HepG2 (cell line): Measurements from ENCODE around the gene CCL16. TPM values are rescaled to one million over a fixed set of nuclear protein-coding genes. Genes with fewer than 3 reads are reported as not detected.

Source experiments
- ATAC-seq: fragments of 200-7000 bp; cut with Tn5 transposase; 3 replicates; pipeline ENCODE4 v1.9.1; 2020; ENCODE audit warnings: mild to moderate bottlenecking, moderate library complexity
- BruUV-seq: library from RNA; stranded (reverse); fragments of 400-500 nt; replicated peaks from 2 replicates; lab custom pipeline; 2021; lab: Mats Ljungman, UMichigan
- CTCF ChIA-PET: fragments of 300-600 bp; formaldehyde crosslinking; extraction: SDS; loops from one replicate; lab custom pipeline; 2021; ENCODE audit warnings: low total read pairs, inconsistent platforms, low intra/inter-chr PET ratio; lab: Yijun Ruan, JAX
- POLR2A ChIA-PET: fragments of 350-600 bp; sonication (Branson Sonifier 250); formaldehyde crosslinking; loops from one replicate; lab custom pipeline; 2020; ENCODE audit warnings: antibody characterized with exemption, inconsistent platforms; lab: Yijun Ruan, JAX
- DNase-seq: peaks from one replicate; pipeline ENCODE4 v3.0.0-alpha.2; 2015; ENCODE audit warnings: low spot score
- FAIRE-seq: peaks from 3 replicates; lab custom pipeline; 2011; peaks lifted over from hg19 to GRCh38; lab: Jason Lieb, UNC
- H2AFZ ChIP-seq: one replicate; pipeline ENCODE4 v1.6.1; 2011; ENCODE audit warnings: low read length, inconsistent platforms
- H3K27ac ChIP-seq: fragments of 300-600 bp; 3 replicates; pipeline ENCODE4 v1.8.0; 2011; ENCODE audit warnings: mixed run types, mild to moderate bottlenecking, mixed read lengths, low read length, inconsistent platforms; ENCODE audit not compliant: insufficient read depth; ENCODE audit errors: extremely low read length
- H3K27me3 ChIP-seq, 2 experiments: fragments of 200-600 bp in 1 of 2; 2 replicates in 1 of 2; 3 replicates in 1 of 2; pipeline versions ENCODE4 v1.6.0 to v1.8.0; 2011; ENCODE audit warnings: low read length in 2 of 2, mild to moderate bottlenecking in 2 of 2, moderate library complexity in 2 of 2, inconsistent platforms in 1 of 2; ENCODE audit not compliant: insufficient read depth in 2 of 2, control insufficient read depth in 1 of 2
- H3K36me3 ChIP-seq, 2 experiments: fragments of 200-600 bp in 1 of 2; replicated peaks in 1 of 2; 2 replicates in 1 of 2; 3 replicates in 1 of 2; pipeline versions ENCODE4 v1.5.1 to v1.8.0; 2011; ENCODE audit warnings: low read length in 2 of 2, inconsistent platforms in 1 of 2; ENCODE audit not compliant: insufficient read depth in 2 of 2, control insufficient read depth in 1 of 2
- H3K4me1 ChIP-seq: 2 replicates; pipeline ENCODE4 v1.5.1; 2012; ENCODE audit warnings: low read length, inconsistent platforms; ENCODE audit not compliant: insufficient read depth
- H3K4me2 ChIP-seq: 2 replicates; pipeline ENCODE4 v1.6.0; 2011; ENCODE audit warnings: low read depth, low read length, inconsistent platforms
- H3K4me3 ChIP-seq, 3 experiments: fragments of 200-600 bp in 1 of 3; sonication (generic), shearing (Covaris generic) in 1 of 3; replicated peaks in 1 of 3; 2 replicates each; pipeline ENCODE4 v1.5.1; 2011 to 2016; ENCODE audit warnings: low read length in 3 of 3, inconsistent platforms in 2 of 3, low read depth in 2 of 3, mild to moderate bottlenecking in 2 of 3, control low read depth in 1 of 3, mixed read lengths in 1 of 3; ENCODE audit not compliant: insufficient read depth in 1 of 3
- H3K79me2 ChIP-seq: one replicate; pipeline ENCODE4 v1.6.1; 2011; ENCODE audit warnings: low read length, inconsistent platforms; ENCODE audit not compliant: insufficient read depth
- H3K9ac ChIP-seq: 2 replicates; pipeline ENCODE4 v1.6.0; 2011; ENCODE audit warnings: mild to moderate bottlenecking, low read depth, low read length, inconsistent platforms; ENCODE audit not compliant: insufficient read depth
- H3K9me3 ChIP-seq: 2 replicates; pipeline ENCODE4 v1.5.1; 2012; ENCODE audit warnings: mild to moderate bottlenecking, low read length
- H4K20me1 ChIP-seq: 2 replicates; pipeline ENCODE4 v1.6.0; 2011; ENCODE audit warnings: inconsistent platforms, mild to moderate bottlenecking, low read length, moderate library complexity; ENCODE audit not compliant: insufficient read depth
- ARNT ChIP-seq: fragments of 450-650 bp; IDR thresholded peaks from 2 replicates; pipeline ENCODE4 v1.6.1; 2017
- DR1 ChIP-seq: sonication (generic); formaldehyde crosslinking; IDR thresholded peaks from 2 replicates; pipeline ENCODE4 v1.8.0; 2021; ENCODE audit warnings: mild to moderate bottlenecking, missing genetic modification reagents, inconsistent platforms
- HNF4G ChIP-seq, 2 experiments: sonication (generic) in 1 of 2; formaldehyde crosslinking in 1 of 2; IDR thresholded peaks; 2 replicates each; pipeline versions ENCODE4 v1.4.0 to v1.6.1; 2011 to 2020; ENCODE audit warnings: borderline replicate concordance in 2 of 2, low read depth in 2 of 2, mild to moderate bottlenecking in 2 of 2, low read length in 1 of 2, missing genetic modification reagents in 1 of 2, moderate library complexity in 1 of 2
- HNRNPH1 ChIP-seq: fragments of 200-400 bp; formaldehyde crosslinking; optimal IDR thresholded peaks from 2 replicates; pipeline ENCODE3; 2017; ENCODE audit warnings: mild to moderate bottlenecking, low read depth, low read length
- HNRNPK ChIP-seq: fragments of 200-400 bp; formaldehyde crosslinking; IDR thresholded peaks from 2 replicates; pipeline ENCODE4 v1.6.1; 2018; ENCODE audit warnings: low read length, low read depth, moderate library complexity, mild to moderate bottlenecking; ENCODE audit not compliant: poor library complexity, severe bottlenecking
- NCOA1 ChIP-seq: sonication (generic); formaldehyde crosslinking; IDR thresholded peaks from 2 replicates; pipeline ENCODE4 v1.9.0; 2021; ENCODE audit warnings: missing genetic modification reagents
- PPARG ChIP-seq: conservative IDR thresholded peaks from 2 replicates; pipeline ENCODE4 v1.6.1; 2016; ENCODE audit warnings: missing biosample characterization, missing genetic modification reagents
- RFXANK ChIP-seq: IDR thresholded peaks from 2 replicates; pipeline ENCODE4 v1.6.1; 2016
- TCF7 ChIP-seq: sonication (generic); IDR thresholded peaks from 2 replicates; pipeline ENCODE4 v1.6.1; 2016; ENCODE audit warnings: antibody characterized with exemption, low read depth
- ZBTB42 ChIP-seq: sonication (generic); formaldehyde crosslinking; IDR thresholded peaks from 2 replicates; pipeline ENCODE4 v1.5.0; 2020; ENCODE audit warnings: mild to moderate bottlenecking, missing genetic modification reagents
- ZBTB8A ChIP-seq: sonication (generic); formaldehyde crosslinking; IDR thresholded peaks from 2 replicates; pipeline ENCODE4 v1.4.0; 2020; ENCODE audit warnings: mild to moderate bottlenecking, low read depth, missing genetic modification reagents, borderline replicate concordance
- ZFP36L1 ChIP-seq: sonication (generic); formaldehyde crosslinking; IDR thresholded peaks from 2 replicates; pipeline ENCODE4 v1.8.0; 2022; ENCODE audit warnings: mild to moderate bottlenecking, missing genetic modification reagents, moderate library complexity
- ZNF431 ChIP-seq: sonication (generic); formaldehyde crosslinking; IDR thresholded peaks from 2 replicates; pipeline ENCODE4 v1.9.0; 2022; ENCODE audit warnings: missing genetic modification reagents, low read depth, mild to moderate bottlenecking, borderline replicate concordance
- ZNF501 ChIP-seq: sonication (generic); formaldehyde crosslinking; IDR thresholded peaks from 2 replicates; pipeline ENCODE4 v1.5.1; 2020; ENCODE audit warnings: mild to moderate bottlenecking, moderate library complexity, missing genetic modification reagents
- ZNF577 ChIP-seq: sonication (generic); formaldehyde crosslinking; IDR thresholded peaks from 2 replicates; pipeline ENCODE4 v1.4.0; 2020; ENCODE audit warnings: mild to moderate bottlenecking, low read depth, missing genetic modification reagents, borderline replicate concordance
- WGBS: methylation state at CpG from one replicate; pipeline ENCODE4 v1.1.6; 2017; ENCODE audit warnings: low lambda C conversion rate; 5-methylcytosine and 5-hydroxymethylcytosine counted together
- in situ Hi-C: cut with HindIII; loops from 2 replicates; pipeline ENCODE4 v1.10.0; 2017; ENCODE audit warnings: low pct_unique_long_range_greater_than_20kb; ENCODE audit not compliant: extremely low pct_ligation_motif_present
- intact Hi-C: fragments of 100-400 bp; cut with micrococcal nuclease; formaldehyde crosslinking; loops from one replicate; pipeline ENCODE4 v1.10.0; 2022; ENCODE audit not compliant: unreplicated experiment
- polyA plus RNA-seq, 8 experiments: library from polyadenylated mRNA; depleted of rRNA in 3 of 8; stranded (reverse) in 7 of 8; unstranded in 1 of 8; fragments of >200 nt; fragmentation: Illumina TruSeq in 4 of 8; extraction: Trizol in 4 of 8; gene quantifications; 2 replicates each; pipeline versions ENCODE4 v1.2.1 to v1.2.3, GENCODE V29; 2011 to 2016; ENCODE audit warnings: low read depth in 4 of 8, missing spikeins in 1 of 8, mixed read lengths in 1 of 8; ENCODE audit not compliant: insufficient read depth in 1 of 8
- total RNA-seq, 5 experiments: library from RNA; depleted of rRNA; stranded (reverse); fragments of >200 nt; fragmentation: Illumina TruSeq; extraction: Trizol; gene quantifications; 2 replicates each; pipeline ENCODE4 v1.2.3, GENCODE V29; 2016; ENCODE audit warnings: low read depth in 1 of 5
- TF ChIP-seq, protein P1 (sequence below): conservative IDR thresholded peaks from 2 replicates; pipeline ENCODE4 v1.6.1; 2018; ENCODE audit warnings: missing genetic modification reagents
- TF ChIP-seq, protein P2 (sequence below): sonication (generic); formaldehyde crosslinking; IDR thresholded peaks from 2 replicates; pipeline ENCODE4 v1.5.0; 2020; ENCODE audit warnings: mild to moderate bottlenecking, missing genetic modification reagents
- TF ChIP-seq, protein P3 (sequence below): sonication (generic); formaldehyde crosslinking; IDR thresholded peaks from 2 replicates; pipeline ENCODE4 v1.4.0; 2020; ENCODE audit warnings: mild to moderate bottlenecking, missing genetic modification reagents

The CCL16 gene
- total and polyA plus RNA-seq, 2 of the 13 experiments (the other 11 are each of a cell fraction or from before 2014, with no cell fraction given), result 2.0 to 14.7 TPM

DNA sequence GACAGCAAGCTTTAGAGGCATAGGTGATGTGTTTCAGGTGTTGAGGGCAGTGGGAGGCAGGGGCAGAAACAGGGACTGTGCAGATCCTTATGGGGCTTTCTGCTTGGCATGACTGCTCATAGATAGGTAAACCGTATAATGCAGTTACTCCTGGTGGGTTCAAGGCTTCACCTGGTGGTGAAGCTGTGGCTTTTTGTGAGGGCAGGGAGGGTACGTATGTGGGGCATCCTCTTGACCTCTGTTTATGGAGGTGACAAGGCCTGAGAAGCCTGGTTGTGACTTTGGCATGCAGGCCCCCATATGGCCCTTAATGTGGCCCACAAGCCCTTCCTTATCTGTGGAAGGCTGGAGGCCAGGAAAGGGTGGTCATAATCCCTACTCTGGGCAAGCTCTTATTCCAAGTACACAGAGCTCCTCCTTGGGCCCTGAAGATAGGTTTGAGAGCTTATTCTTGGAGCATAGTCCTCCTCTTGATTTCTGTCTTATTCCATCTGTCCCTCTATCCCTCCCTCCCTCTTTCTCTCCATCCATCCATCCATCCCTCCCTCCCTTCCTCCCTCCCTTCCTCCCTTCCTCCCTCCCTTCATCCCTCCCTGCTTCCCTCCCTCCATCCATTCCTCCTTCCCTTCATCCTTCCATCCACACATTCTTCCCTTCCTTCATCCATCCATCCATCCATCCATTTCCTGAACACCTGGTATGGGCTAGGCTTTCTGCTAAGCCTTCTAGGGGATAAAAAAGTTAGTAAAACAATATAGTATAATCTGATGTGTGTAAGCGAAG is 1.3 kb upstream of the CCL16 start:
- intact Hi-C loops, result no loop called here
- Histone ChIP-seq H3K4me1 (peaks cover 71% of the 10 kb centered on the region), H4K20me1 (no peaks in the 10 kb centered on the region), H3K27ac (peak overlapping the region; percentile 4), H3K4me2 (peak overlapping the region; percentile 87; the same call in 1 of the 2 replicates), H3K4me3 (no peak overlapping the region)
- FAIRE-seq (no peak), ATAC-seq (peak; percentile 5; the same call in 2 of the 3 replicates)
- in situ Hi-C loops, result no loop called here
- CTCF ChIA-PET, result interaction anchor here (1.0 to 2.0 kb wide), 6 partner anchors 13 to 166 kb away, joined by 3 to 18 read pairs (median 6); no protein-coding TSS in a partner anchor
- no peak for TF ChIP-seq ZBTB8A (CRISPR knock-in tag)
- TF ChIP-seq ZFP36L1, result no peak
- TF ChIP-seq PPARG (CRISPR knock-in tag), result no peak
- TF ChIP-seq DR1, result no peak
- TF ChIP-seq ARNT, result no peak
- no peak for TF ChIP-seq ZBTB42 (CRISPR knock-in tag)
- TF ChIP-seq ZNF577, result no peak
- TF ChIP-seq ZNF431 (CRISPR knock-in tag), result 0 out of 2 replicates have a peak, but pooled peaks have one; percentile 4
- no peak for TF ChIP-seq NCOA1 (CRISPR knock-in tag)
- no peak for TF ChIP-seq HNF4G (IDR thresholded peaks at IDR 0.05; ENCODE audit: borderline replicate concordance, low read depth, low read length)
- TF ChIP-seq HNF4G (CRISPR knock-in tag; IDR thresholded peaks at IDR 0.05; ENCODE audit: borderline replicate concordance, low read depth), result 0 out of 2 replicates have a peak, but pooled peaks have one; percentile 1
- peak; percentile 80 for TF ChIP-seq HNRNPK
- 0 out of 2 replicates have a peak, but pooled peaks have one; percentile 28 for TF ChIP-seq ZNF501 (CRISPR knock-in tag)
- TF ChIP-seq, protein P1, sequence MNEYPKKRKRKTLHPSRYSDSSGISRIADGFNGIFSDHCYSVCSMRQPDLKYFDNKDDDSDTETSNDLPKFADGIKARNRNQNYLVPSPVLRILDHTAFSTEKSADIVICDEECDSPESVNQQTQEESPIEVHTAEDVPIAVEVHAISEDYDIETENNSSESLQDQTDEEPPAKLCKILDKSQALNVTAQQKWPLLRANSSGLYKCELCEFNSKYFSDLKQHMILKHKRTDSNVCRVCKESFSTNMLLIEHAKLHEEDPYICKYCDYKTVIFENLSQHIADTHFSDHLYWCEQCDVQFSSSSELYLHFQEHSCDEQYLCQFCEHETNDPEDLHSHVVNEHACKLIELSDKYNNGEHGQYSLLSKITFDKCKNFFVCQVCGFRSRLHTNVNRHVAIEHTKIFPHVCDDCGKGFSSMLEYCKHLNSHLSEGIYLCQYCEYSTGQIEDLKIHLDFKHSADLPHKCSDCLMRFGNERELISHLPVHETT, result 0 out of 2 replicates have a peak, but pooled peaks have one; percentile 2
- TF ChIP-seq, protein P2, sequence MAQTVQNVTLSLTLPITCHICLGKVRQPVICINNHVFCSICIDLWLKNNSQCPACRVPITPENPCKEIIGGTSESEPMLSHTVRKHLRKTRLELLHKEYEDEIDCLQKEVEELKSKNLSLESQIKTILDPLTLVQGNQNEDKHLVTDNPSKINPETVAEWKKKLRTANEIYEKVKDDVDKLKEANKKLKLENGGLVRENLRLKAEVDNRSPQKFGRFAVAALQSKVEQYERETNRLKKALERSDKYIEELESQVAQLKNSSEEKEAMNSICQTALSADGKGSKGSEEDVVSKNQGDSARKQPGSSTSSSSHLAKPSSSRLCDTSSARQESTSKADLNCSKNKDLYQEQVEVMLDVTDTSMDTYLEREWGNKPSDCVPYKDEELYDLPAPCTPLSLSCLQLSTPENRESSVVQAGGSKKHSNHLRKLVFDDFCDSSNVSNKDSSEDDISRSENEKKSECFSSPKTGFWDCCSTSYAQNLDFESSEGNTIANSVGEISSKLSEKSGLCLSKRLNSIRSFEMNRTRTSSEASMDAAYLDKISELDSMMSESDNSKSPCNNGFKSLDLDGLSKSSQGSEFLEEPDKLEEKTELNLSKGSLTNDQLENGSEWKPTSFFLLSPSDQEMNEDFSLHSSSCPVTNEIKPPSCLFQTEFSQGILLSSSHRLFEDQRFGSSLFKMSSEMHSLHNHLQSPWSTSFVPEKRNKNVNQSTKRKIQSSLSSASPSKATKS (CRISPR knock-in tag), result no peak
- TF ChIP-seq RFXANK, result no peak
- no peak for TF ChIP-seq TCF7
- TF ChIP-seq, protein P3, sequence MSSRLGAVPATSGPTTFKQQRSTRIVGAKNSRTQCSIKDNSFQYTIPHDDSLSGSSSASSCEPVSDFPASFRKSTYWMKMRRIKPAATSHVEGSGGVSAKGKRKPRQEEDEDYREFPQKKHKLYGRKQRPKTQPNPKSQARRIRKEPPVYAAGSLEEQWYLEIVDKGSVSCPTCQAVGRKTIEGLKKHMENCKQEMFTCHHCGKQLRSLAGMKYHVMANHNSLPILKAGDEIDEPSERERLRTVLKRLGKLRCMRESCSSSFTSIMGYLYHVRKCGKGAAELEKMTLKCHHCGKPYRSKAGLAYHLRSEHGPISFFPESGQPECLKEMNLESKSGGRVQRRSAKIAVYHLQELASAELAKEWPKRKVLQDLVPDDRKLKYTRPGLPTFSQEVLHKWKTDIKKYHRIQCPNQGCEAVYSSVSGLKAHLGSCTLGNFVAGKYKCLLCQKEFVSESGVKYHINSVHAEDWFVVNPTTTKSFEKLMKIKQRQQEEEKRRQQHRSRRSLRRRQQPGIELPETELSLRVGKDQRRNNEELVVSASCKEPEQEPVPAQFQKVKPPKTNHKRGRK (CRISPR knock-in tag), result no peak
- TF ChIP-seq HNRNPH1, result no peak
- TF ChIP-seq, all 625 proteins: peak for 5
- Histone ChIP-seq H3K9ac (no peak overlapping the region), H3K36me3 (peaks cover 0 to 3% of the 10 kb centered on the region in 2 experiments; a peak in 1 of 5 replicates), H2AFZ (no peak overlapping the region), H3K79me2 (no peaks in the 10 kb centered on the region), H3K27me3 (no peaks in the 10 kb centered on the region; a peak in 1 of 5 replicates), H3K9me3 (no peaks in the 10 kb centered on the region)
- no TSS peak for BruUV-seq
- 82% methylated on average over 3 of the region's 3 CpGs for WGBS
- DNase-seq, result no peak
- POLR2A ChIA-PET, result interaction anchor here (0.8 to 5.3 kb wide), 14 partner anchors 8 to 563 kb away, joined by 3 to 197 read pairs (median 10); partner anchors contain the start of genes CCL15 and TAF15
